GM21576 (cell line): ENCODE results near the gene RPS15.

Source experiments
- ATAC-seq: cut with Tn5 transposase; IDR thresholded peaks from one replicate; pipeline ENCODE4 v1.9.1; 2021; ENCODE audit warnings: mild to moderate bottlenecking, moderate library complexity; ENCODE audit not compliant: unreplicated experiment

RPS15 gene

DNA sequence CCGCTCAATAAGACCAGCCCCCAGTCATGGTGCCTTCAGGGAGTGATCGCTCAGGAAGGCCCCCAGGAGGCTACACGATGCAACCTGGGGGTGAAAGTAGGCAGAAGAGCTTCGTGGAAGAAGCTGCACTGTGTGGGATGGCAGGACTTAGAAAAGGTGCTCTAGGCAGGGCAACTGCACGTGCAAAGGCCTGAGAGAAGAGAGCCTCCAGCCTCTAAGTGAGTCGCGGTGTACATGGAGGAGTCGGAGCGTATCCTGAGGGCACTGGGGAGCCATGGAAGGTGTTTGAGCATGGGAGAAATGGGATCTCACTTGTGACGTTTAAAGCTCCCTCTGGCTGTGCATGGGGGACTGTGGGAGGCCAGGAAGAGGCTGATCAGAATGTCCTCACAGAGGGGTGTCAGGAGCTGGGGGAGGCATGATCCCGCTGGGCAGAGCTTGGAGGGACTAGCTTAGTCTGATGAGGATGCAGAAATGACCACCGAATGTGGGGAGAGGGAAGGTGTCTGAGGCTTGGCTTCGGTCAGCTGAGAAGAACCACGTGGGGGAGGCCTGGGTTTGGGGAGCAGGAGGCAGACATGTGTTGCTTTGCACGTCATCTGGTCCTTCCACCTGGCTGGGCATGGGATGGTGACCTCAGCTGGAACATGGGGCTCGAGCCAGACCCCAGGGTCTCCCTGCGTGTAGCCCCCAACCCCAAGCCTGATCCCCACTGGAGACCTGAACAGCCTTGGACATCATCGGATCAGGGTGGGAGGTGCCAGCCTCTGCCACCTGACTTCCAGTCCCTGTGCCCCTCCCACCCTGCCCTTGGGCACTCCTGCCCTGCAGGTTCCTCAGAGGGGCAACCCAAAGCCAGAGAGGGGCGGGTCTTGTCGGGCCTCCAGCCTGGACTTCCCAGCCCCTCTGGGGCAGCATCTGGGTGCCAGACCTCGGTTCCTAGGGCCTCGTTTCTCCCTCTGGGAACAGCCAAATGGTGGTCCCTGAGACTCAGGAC, 12.8 kb downstream of the RPS15 start:
- no peak for ATAC-seq

DNA sequence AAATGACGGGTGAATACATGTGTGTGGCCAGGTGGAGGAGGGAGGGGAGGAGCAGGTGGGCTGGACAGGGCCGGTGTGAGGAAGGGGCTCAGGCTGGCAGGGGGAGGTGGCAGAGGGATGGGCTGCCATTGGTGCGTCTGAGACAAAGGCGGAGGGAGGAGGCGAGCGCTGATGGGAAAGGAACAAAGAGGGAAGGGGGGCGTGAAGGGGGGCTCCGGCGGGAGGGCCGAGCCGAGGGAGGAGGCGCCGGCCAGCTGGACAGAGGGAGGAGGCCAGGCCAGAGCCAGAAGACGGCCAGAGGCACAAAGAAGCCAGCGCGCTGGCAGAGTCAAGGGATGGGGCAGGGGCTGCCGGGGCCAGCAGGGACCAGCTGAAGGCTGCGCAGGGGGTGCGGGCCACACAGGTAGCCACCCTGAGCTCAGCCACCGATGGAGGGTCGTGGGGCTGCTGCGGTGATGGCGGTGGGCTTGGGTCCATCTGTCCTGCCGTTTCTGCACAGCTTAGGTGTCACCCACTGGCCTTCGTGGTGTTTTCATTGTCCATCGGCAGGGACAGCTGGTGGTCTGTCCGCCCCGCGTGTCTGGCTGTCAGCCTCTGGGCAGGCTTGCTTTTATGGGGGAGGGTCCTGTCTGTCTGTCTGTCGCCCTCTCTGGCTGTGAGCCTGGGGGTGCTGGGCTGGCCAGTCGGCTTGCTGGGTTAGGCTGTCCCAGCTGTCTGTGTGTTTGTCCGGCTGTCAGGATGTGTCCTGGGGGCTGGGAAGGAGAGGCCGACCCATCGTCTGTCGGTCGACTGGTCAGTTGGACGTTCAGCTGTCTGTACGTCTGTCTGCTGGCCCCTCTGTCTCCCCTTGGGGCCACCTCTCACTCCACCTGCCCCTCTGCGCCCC, 14.0 kb downstream of the RPS15 start:
- no peak for ATAC-seq

DNA sequence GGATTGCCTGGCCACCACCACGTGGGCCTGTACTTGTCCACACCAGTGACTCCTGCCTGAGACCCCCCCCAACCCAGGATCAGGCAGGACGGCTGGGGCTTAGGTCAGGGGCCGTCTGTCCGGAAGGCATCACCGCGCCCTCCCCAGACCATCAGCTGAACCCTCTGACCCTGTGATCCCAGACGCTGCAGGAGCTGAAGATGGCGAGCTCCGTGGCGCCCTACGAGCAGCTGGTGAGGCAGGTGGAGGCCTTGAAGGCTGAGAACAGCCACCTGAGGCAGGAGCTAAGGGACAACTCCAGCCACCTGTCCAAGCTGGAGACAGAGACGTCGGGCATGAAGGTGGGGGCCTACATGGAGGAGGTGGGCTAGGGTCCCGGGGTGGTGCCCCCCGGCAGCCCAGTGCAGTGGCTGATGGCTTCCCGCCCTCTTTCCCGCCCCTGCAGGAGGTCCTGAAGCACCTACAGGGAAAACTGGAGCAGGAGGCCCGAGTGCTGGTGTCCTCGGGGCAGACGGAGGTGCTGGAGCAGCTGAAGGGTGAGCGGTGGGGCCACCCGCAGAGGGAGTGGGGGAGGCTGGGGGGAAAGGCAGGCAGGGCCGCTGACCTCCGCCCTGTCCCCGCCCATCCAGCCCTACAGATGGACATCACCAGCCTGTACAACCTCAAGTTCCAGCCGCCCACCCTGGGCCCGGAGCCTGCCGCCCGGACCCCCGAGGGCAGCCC, 14.8 kb downstream of the RPS15 start:
- no peak for ATAC-seq

DNA sequence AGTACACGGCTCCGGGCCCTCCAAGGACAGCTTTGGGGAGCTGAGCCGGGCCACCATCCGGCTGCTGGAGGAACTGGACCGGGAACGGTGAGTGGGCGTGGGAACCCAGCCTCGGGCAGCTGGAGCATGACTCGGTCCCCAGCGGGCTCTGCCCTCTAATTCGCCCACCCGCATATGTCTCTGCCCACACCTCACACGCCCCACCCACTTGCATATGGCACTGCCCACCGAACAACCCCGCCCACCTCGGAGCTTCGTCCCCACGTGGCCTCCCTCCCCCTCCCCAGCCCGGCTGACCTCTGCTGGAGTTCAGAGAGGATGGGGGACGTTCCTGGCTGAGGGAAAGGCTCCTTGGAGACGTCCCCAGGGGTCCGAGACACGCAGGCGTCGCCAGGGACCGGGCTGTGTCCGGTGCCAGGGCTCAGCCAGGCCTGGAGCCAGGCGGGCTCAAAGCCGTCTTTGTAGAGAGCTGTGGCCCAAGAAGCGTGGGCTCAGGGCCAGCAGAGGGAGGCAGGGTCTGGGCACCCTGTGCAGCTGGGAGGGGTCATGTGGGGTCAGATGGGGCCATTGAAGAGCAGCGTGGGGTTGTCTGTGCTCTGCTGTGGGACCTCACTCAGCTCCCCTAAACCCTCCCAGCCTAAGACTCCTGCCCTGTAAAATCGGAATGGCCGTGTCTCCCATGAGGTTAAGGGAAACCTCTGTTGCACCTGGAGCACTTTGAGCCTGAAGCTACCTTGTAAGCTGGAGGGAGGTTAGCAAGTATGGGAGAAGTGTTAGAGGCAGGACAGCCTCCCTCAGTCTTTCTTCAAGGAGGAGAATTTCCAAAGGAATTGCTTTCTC, 15.5 kb downstream of the RPS15 start:
- ATAC-seq, result no peak

DNA sequence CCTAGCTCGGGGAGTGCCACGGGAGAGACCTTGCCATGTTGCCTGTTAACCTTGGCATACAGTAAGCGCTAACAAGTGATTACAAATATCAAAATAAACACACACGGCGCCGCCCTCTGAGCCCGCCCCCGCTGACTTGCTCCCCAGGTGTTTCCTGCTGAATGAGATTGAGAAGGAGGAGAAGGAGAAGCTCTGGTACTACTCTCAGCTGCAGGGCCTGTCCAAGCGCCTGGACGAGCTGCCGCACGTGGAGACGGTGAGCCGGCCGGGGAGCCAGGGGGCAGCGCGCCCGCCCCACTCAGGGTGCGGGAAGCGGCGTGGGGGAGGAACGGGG, 16.8 kb downstream of the RPS15 start:
- ATAC-seq, result no peak

DNA sequence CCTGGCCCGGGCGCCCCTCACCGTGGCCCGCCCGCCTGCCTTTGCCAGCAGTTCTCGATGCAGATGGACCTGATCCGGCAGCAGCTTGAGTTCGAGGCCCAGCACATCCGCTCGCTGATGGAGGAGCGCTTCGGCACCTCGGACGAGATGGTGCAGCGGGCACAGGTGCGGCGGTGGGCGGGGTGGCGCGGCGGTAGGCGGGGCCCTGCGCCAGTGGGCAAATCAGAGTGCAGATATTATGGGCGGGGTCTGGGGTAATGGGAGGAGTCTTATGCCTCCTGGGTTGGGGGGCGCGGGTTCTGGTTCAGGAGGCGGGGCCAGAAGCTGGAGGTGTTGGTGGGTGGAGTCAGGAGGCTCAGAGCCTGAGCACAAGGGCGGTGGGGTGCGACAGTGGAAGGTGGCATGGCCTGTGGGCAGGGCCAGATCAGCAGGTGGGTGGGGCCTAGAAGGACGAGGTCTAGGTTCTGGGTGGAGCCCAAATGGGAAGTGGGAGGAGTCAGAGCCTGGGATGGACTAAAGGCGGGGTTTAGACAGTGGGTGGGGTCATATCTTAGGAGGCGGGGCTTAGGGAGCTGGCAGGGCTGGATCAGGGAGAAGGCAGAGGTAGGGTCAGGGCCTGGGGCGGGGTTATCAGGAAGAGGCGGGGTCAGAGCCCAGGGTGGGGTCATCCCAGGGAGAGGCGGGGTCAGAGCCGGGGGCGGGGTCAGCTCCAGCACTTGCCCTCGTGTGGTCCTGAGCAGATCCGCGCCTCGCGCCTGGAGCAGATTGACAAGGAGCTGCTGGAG, 17.3 kb downstream of the RPS15 start:
- no peak for ATAC-seq

DNA sequence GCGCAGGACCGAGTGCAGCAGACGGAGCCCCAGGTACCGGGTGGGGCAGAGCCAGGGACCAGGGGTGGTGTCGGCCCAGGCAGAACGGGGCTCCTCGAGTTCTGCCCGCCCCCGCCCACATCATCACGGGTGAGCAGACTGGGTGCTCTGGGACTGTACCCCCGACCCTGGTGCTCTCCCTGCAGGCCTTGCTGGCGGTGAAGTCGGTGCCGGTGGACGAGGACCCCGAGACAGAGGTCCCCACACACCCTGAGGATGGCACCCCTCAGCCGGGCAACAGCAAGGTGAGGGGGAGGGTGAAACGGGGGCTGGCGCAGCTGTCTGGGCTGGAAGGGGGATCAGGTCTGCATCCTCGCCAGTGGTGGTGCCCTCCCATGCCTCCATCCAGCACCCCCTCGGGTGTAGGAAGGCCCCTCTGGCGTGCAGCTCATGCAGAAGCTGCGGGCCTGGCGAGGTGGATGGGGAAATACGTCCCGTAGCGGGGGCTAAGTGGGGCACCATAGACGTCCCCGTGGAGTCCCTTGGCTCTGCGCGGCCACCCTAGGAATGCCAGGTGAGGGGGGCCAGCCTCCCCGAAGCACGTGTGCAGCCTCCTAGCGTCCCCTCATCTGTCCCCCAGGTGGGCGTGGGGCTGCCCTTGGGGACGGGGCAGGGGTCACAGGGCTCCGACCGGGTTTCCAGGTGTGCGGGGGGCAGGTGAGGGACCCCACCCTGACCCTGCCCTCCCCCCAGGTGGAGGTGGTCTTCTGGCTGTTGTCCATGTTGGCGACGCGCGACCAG, 18.1 kb downstream of the RPS15 start:
- no peak for ATAC-seq

DNA sequence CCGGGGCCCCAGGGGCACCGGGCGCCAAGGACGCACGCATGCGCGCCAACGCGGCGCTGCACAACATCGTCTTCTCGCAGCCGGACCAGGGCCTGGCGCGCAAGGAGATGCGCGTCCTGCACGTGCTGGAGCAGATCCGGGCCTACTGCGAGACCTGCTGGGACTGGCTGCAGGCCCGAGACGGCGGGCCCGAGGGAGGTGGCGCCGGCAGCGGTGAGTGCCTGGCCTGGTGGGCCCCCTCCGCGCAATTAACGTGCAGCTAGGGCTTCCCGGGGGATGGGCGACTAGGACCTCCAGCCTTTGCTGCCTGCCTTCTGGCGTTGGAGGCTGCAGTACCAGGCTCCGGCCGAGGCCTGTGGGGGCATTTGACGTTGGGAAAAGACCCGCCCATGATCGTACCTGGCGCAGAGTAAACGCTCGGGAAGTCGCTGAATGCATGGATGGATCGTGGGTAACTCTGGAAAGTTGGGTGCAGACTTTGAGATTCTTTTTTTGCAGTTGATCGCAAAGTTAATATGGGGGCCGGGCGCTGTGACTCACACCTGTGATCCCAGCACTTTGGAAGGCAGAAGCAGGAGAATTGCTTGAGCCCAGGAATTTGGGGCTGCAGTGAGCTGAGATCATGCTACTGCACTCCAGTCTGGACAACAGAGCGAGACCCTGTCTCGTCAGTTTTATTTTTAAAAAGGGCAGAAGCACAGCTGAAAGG, 19.0 kb downstream of the RPS15 start:
- ATAC-seq, result no peak

DNA sequence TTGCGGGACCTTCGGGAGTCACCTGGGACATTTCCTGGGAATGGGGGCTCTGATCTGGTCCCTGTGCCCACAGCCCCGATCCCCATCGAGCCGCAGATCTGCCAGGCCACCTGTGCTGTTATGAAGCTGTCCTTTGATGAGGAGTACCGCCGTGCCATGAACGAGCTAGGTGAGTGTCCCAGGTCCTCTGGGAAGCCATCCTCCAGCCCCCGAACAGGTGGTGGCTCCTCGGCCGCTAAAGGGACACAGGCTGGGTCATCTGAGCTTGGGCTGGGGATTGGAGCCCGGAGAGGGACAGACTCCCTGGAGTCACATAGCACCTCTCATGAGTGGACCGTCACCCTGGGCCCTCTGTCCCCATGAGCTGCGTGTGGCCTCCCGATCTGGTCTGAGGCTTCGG, 19.7 kb downstream of the RPS15 start:
- no peak for ATAC-seq

DNA sequence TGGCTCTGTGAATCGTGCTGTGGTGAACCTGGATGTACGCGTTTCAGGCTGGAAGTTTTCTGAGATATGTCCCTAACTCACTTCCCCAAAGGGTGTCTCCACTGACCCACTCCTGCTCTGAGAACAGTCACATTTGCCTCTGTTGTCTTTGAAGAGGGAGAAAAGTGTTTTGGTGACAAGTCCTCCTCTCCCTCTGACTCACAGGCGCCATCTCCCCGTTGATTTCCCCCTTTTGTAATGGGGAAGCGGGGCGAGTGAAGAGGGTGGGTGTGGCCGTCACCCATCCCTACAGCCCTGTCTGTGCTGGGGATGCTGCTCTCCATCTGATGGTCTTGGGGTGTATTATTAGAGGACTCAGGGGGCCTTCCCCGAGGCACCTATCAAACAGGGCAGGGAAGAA, 21.3 kb downstream of the RPS15 start:
- ATAC-seq, result no peak

DNA sequence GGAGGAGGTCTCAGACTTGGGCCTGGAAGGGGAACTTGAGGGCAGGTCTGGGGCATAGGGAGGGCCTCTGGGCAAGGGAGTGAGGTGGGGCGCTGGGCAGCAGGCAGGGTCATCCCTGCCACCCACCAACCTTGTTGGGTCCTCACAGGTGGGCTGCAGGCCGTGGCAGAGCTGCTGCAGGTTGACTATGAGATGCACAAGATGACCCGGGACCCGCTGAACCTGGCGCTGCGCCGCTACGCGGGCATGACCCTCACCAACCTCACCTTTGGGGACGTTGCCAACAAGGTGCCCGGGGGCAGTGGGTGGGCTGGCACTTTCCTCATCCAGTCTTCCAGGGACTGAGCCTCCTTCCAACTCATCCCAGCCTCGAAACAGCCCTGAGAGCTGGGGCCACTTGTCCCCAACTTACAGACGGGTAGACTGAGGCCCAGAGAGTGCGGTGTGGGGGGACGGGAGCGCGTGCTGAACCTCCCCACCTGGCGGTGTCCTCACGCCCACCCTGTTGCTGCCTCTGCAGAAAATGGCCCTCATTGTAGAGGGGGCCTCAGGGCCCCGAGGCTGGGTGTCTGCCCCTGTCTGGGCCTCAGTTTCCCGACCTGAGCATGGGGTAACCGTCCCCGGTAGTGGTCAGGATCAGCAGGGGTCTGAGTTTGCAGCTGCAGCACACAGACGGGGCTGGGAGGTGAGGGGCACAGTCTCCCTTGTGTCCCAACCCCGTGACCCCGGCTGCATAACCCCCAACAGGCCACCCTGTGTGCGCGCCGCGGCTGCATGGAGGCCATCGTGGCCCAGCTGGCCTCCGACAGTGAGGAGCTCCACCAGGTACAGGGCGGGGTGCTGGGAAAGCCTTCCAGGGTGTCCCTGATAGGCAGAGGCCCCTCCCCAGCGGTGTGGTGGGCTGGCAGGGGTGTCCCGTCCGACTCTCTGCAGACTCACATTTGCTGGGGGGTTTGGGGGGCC, 22.1 kb downstream of the RPS15 start:
- no peak for ATAC-seq

DNA sequence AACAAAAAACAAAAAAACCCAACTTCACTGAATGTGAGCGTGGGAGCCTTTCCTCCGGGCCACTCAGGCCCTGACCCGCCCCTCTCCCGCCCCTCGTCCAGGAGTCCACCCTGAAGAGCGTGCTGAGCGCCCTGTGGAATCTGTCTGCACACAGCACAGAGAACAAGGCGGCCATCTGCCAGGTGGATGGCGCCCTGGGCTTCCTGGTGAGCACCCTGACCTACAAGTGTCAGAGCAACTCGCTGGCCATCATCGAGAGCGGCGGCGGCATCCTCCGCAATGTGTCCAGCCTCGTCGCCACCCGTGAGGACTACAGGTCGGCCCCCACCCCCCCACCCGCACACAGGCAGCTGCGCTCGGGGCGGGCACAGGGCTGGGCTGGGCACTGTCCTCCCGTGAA, 23.7 kb downstream of the RPS15 start:
- ATAC-seq, result no peak

DNA sequence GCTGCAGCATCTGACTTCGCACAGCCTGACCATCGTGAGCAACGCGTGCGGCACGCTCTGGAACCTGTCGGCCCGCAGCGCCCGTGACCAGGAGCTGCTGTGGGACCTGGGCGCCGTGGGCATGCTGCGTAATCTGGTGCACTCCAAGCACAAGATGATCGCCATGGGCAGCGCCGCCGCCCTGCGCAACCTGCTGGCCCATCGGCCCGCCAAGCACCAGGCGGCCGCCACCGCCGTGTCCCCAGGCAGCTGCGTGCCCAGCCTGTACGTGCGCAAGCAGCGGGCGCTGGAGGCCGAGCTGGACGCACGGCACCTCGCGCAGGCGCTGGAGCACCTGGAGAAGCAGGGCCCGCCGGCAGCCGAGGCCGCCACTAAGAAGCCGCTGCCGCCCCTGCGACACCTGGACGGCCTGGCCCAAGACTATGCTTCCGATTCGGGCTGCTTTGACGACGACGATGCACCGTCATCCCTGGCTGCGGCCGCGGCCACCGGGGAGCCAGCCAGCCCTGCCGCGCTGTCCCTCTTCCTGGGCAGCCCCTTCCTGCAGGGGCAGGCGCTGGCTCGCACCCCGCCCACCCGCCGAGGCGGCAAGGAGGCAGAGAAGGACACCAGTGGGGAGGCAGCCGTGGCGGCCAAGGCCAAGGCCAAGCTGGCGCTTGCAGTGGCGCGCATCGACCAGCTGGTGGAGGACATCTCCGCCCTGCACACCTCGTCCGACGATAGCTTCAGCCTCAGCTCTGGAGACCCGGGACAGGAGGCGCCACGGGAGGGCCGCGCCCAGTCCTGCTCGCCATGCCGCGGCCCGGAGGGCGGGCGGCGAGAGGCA, 27.2 kb downstream of the RPS15 start:
- no peak for ATAC-seq

DNA sequence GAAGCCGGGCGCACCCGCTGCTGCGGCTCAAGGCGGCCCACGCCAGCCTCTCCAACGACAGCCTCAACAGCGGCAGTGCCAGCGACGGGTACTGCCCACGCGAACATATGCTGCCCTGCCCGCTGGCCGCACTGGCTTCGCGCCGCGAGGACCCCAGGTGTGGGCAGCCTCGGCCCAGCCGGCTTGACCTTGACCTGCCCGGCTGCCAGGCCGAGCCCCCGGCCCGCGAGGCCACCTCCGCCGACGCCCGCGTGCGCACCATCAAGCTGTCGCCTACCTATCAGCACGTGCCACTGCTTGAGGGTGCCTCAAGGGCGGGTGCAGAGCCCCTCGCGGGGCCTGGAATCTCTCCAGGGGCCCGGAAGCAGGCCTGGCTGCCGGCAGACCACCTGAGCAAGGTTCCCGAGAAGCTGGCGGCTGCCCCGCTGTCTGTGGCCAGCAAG, 27.8 kb downstream of the RPS15 start:
- ATAC-seq, result no peak

DNA sequence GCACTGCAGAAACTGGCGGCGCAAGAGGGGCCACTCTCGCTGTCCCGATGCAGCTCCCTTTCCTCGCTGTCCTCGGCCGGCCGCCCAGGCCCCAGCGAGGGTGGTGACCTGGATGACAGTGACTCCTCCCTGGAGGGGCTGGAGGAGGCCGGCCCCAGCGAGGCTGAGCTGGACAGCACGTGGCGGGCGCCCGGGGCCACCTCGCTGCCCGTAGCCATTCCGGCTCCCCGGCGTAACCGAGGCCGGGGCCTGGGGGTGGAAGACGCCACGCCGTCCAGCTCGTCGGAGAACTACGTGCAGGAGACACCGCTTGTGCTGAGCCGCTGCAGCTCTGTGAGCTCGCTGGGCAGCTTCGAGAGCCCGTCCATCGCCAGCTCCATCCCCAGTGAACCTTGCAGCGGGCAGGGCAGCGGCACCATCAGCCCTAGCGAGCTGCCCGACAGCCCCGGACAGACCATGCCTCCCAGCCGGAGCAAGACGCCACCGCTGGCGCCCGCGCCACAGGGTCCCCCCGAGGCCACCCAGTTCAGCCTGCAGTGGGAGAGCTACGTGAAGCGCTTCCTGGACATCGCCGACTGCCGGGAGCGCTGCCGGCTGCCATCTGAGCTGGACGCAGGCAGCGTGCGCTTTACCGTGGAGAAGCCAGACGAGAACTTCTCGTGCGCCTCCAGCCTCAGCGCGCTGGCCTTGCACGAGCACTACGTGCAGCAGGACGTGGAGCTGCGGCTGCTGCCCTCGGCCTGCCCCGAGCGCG, 28.4 kb downstream of the RPS15 start:
- no peak for ATAC-seq

DNA sequence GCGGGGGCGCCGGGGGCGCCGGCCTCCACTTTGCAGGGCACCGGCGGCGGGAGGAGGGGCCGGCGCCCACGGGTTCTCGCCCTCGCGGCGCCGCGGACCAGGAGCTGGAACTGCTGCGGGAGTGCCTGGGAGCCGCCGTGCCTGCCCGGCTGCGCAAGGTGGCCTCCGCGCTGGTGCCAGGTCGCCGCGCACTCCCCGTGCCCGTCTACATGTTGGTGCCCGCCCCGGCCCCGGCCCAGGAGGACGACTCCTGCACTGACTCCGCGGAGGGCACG, 29.0 kb downstream of the RPS15 start:
- no peak for ATAC-seq
